Keratinocyte (primary cell): ENCODE measurements around the gene DDX42. TPM values are rescaled to one million over a fixed set of nuclear protein-coding genes. Genes with fewer than 3 reads are reported as not detected.

Source experiments
- DNase-seq: peaks from one replicate; pipeline ENCODE4 v3.0.0-alpha.2; 2011; ENCODE audit warnings: low read depth, missing footprints, low spot score
- FAIRE-seq: peaks from 2 replicates; lab custom pipeline; 2011; peaks lifted over from hg19 to GRCh38; lab: Jason Lieb, UNC
- H2AFZ ChIP-seq: 2 replicates; pipeline ENCODE4 v1.6.0; 2012; ENCODE audit warnings: low read length, control low read depth, inconsistent platforms; ENCODE audit not compliant: control insufficient read depth
- H3K27ac ChIP-seq: 2 replicates; pipeline ENCODE4 v1.5.1; 2011; ENCODE audit warnings: low read length; ENCODE audit not compliant: control insufficient read depth, insufficient read depth
- H3K27me3 ChIP-seq: 3 replicates; pipeline ENCODE4 v1.6.0; 2011; ENCODE audit warnings: low read length; ENCODE audit not compliant: control insufficient read depth, insufficient read depth; ENCODE audit errors: extremely low read depth
- H3K36me3 ChIP-seq, 2 experiments: 2 replicates in 1 of 2; 3 replicates in 1 of 2; pipeline ENCODE4 v1.5.1; 2011; ENCODE audit warnings: low read length in 2 of 2, mild to moderate bottlenecking in 1 of 2; ENCODE audit not compliant: control insufficient read depth in 2 of 2, insufficient read depth in 2 of 2; ENCODE audit errors: extremely low read depth in 1 of 2
- H3K4me1 ChIP-seq: 3 replicates; pipeline ENCODE4 v1.5.1; 2011; ENCODE audit warnings: low read length; ENCODE audit not compliant: control insufficient read depth, insufficient read depth; ENCODE audit errors: extremely low read depth
- H3K4me2 ChIP-seq: 3 replicates; pipeline ENCODE4 v1.6.0; 2011; ENCODE audit warnings: low read depth, low read length; ENCODE audit not compliant: control insufficient read depth, insufficient read depth; ENCODE audit errors: extremely low read depth
- H3K4me3 ChIP-seq, 3 experiments: fragments of 200-600 bp in 1 of 3; sonication (generic) in 1 of 3; 2 replicates in 2 of 3; 3 replicates in 1 of 3; pipeline ENCODE4 v1.5.1; 2011 to 2016; ENCODE audit warnings: low read length in 3 of 3, mild to moderate bottlenecking in 3 of 3, control low read depth in 2 of 3, inconsistent platforms in 1 of 3, low read depth in 1 of 3, mixed read lengths in 1 of 3, mixed run types in 1 of 3, moderate library complexity in 1 of 3; ENCODE audit not compliant: control insufficient read depth in 2 of 3, insufficient read depth in 2 of 3; ENCODE audit errors: extremely low read depth in 1 of 3
- H3K79me2 ChIP-seq: 2 replicates; pipeline ENCODE4 v1.6.0; 2012; ENCODE audit warnings: low read length; ENCODE audit not compliant: control insufficient read depth, insufficient read depth
- H3K9ac ChIP-seq: 3 replicates; pipeline ENCODE4 v1.6.0; 2011; ENCODE audit warnings: low read length; ENCODE audit not compliant: control insufficient read depth, insufficient read depth; ENCODE audit errors: extremely low read depth
- H3K9me1 ChIP-seq: 3 replicates; pipeline ENCODE4 v1.6.0; 2011; ENCODE audit warnings: low read length; ENCODE audit not compliant: control insufficient read depth, insufficient read depth; ENCODE audit errors: extremely low read depth
- H3K9me3 ChIP-seq: 2 replicates; pipeline ENCODE4 v1.5.1; 2012; ENCODE audit warnings: low read depth, low read length; ENCODE audit not compliant: control insufficient read depth
- H4K20me1 ChIP-seq: 3 replicates; pipeline ENCODE4 v1.6.0; 2011; ENCODE audit warnings: low read length; ENCODE audit not compliant: control insufficient read depth, insufficient read depth; ENCODE audit errors: extremely low read depth
- EZH2 ChIP-seq: IDR thresholded peaks from one replicate; pipeline ENCODE4 v1.6.1; 2012; ENCODE audit warnings: inconsistent platforms, mild to moderate bottlenecking, low read length, moderate library complexity
- dilution Hi-C: fragments of 300-500 bp; cut with MboI; formaldehyde crosslinking; loops from one replicate; pipeline ENCODE4 v1.7.0; 2020; ENCODE audit warnings: low sequenced_read_pairs; ENCODE audit not compliant: extremely low pct_ligation_motif_present
- polyA plus RNA-seq, 5 experiments: library from polyadenylated mRNA; depleted of rRNA in 3 of 5; stranded (reverse) in 3 of 5; stranded (forward) in 1 of 5; unstranded in 1 of 5; fragments of >200 nt; gene quantifications; 1 replicate in 1 of 5; 2 replicates in 3 of 5; 3 replicates in 1 of 5; pipeline versions ENCODE4 v1.2.1 to v1.2.3, GENCODE V29; 2011 to 2012; ENCODE audit warnings: missing spikeins in 2 of 5, low read depth in 1 of 5, low replicate concordance in 1 of 5
- TF ChIP-seq, protein P1 (sequence below), 3 experiments: IDR thresholded peaks in 1 of 3; conservative IDR thresholded peaks in 1 of 3; optimal IDR thresholded peaks in 1 of 3; 2 replicates in 2 of 3; 3 replicates in 1 of 3; pipeline versions ENCODE3 to v1.5.1; 2011; ENCODE audit warnings: low read length in 3 of 3, mild to moderate bottlenecking in 3 of 3, moderate library complexity in 2 of 3, control low read depth in 1 of 3, inconsistent platforms in 1 of 3; ENCODE audit not compliant: insufficient read depth in 2 of 3; ENCODE audit errors: extremely low read depth in 1 of 3

Gene DDX42
- polyA plus RNA-seq, 1 donor (not counting 4 experiments of a cell fraction or from before 2014, with no cell fraction given), result 116 TPM

DNA sequence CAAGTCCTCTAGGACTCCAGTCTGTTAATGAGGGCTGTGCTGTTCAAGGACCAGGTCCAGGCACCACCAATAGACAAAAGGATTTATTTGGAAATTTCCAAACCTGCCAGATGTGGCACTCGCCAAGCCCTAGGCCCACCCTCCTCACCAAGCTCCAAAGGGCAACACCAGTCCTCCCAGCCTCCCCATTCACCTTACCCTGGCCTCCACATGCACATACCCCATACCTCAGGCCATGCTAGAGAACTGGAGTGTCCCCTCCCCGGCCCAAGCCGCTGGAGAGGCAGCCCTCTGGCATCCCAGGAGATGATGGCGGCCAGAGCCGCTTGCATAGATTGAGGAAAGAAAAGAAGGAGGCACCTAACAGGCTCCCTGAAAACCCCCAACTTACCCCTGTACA, 58.0 kb downstream of the DDX42 start:
- Histone ChIP-seq H3K9ac (no peak overlapping the region), H3K79me2 (peaks cover 39% of the 10 kb centered on the region), H3K27me3 (no peaks in the 10 kb centered on the region), H3K4me2 (no peak overlapping the region), H3K36me3 (peaks cover 61 to 62% of the 10 kb centered on the region in 2 experiments), H2AFZ (no peak overlapping the region), H4K20me1 (peaks cover 7% of the 10 kb centered on the region), H3K4me1 (peaks cover 25% of the 10 kb centered on the region), H3K27ac (no peak overlapping the region), H3K9me1 (no peaks in the 10 kb centered on the region), H3K9me3 (no peaks in the 10 kb centered on the region), H3K4me3 (no peak overlapping the region)
- dilution Hi-C loops, result no loop called here
- TF ChIP-seq, protein P1, sequence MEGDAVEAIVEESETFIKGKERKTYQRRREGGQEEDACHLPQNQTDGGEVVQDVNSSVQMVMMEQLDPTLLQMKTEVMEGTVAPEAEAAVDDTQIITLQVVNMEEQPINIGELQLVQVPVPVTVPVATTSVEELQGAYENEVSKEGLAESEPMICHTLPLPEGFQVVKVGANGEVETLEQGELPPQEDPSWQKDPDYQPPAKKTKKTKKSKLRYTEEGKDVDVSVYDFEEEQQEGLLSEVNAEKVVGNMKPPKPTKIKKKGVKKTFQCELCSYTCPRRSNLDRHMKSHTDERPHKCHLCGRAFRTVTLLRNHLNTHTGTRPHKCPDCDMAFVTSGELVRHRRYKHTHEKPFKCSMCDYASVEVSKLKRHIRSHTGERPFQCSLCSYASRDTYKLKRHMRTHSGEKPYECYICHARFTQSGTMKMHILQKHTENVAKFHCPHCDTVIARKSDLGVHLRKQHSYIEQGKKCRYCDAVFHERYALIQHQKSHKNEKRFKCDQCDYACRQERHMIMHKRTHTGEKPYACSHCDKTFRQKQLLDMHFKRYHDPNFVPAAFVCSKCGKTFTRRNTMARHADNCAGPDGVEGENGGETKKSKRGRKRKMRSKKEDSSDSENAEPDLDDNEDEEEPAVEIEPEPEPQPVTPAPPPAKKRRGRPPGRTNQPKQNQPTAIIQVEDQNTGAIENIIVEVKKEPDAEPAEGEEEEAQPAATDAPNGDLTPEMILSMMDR (optimal IDR thresholded peaks at IDR 0.05 in 1 of 3, IDR thresholded peaks at IDR 0.05 in 1 of 3, conservative IDR thresholded peaks at IDR 0.05 in 1 of 3; ENCODE audit: extremely low read depth in 1 of 3, insufficient read depth in 2 of 3, low read length in 3 of 3), result no peak
- no peak for TF ChIP-seq EZH2
- DNase-seq (no peak), FAIRE-seq (no peak)

DNA sequence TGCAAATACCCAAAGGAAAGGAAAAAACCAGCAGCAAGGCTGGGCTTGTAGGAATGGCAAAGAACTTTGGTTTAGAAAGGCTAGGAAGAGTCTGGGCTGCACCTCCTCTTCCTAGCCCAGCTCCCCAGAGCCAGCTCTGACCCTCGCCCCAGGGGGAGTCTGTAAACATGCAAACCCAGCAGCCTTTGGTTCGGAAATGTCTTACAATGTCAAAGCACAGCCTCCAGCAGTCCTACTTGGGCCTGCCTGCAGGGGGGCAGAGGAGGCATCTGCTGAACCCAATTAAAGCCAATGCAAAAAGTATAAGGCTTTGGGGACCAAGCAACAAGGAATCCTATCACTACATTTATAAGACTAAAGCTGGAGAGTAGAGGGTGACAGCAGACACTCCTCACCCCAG, 58.5 kb downstream of the DDX42 start:
- peaks cover 42% of the 10 kb centered on the region for H3K79me2 ChIP-seq
- no peak for FAIRE-seq
- peaks cover 62 to 65% of the 10 kb centered on the region in 2 experiments for H3K36me3 ChIP-seq
- dilution Hi-C loops, result no loop called here
- H3K27me3 ChIP-seq, result no peaks in the 10 kb centered on the region
- no peaks in the 10 kb centered on the region for H3K9me1 ChIP-seq
- no peak overlapping the region for H2AFZ ChIP-seq
- TF ChIP-seq EZH2, result no peak
- TF ChIP-seq, protein P1 (optimal IDR thresholded peaks at IDR 0.05 in 1 of 3, IDR thresholded peaks at IDR 0.05 in 1 of 3, conservative IDR thresholded peaks at IDR 0.05 in 1 of 3; ENCODE audit: extremely low read depth in 1 of 3, insufficient read depth in 2 of 3, low read length in 3 of 3), result no peak
- no peak overlapping the region for H3K27ac ChIP-seq
- peaks cover 25% of the 10 kb centered on the region for H3K4me1 ChIP-seq
- no peak overlapping the region for H3K4me2 ChIP-seq
- no peak overlapping the region for H3K4me3 ChIP-seq
- H3K9me3 ChIP-seq, result no peaks in the 10 kb centered on the region
- no peak overlapping the region for H3K9ac ChIP-seq
- DNase-seq, result no peak
- H4K20me1 ChIP-seq, result peaks cover 7% of the 10 kb centered on the region
